Stimulated activated CD4-positive, alpha-beta T cell treated with anti-CD3 and anti-CD28 coated beads, Interleukin-4, amount 100 ng/mL, for 48 hours (primary cell): ENCODE data around the gene DPF3.

Experiments
- DNase-seq, 2 donors: peaks; one replicate each; pipeline ENCODE4 v3.0.0-alpha.2; 2020; ENCODE audit warnings: low read depth in 2 of 2

Gene DPF3

GRCh38 chr14:72893636-72894322, at the start of gene DPF3:
DPF3 (minus strand) TSS chr14:72894101; CDS start chr14:72894088, 13 bp downstream.
- DNase-seq, result peak; percentile 88 to 90

- DNase-seq, result no peak
These were observed 49.0 kb upstream of the DPF3 start for GRCh38 chr14:72942934-72943333.

GRCh38 chr14:72941286-72941985, 47.5 kb upstream of the DPF3 start:
- no peak for DNase-seq

- DNase-seq, result no peak
These were observed 45.7 kb upstream of the DPF3 start for GRCh38 chr14:72939630-72940029.

- DNase-seq, result no peak
These were observed 39.0 kb upstream of the DPF3 start for GRCh38 chr14:72932893-72933292.

GRCh38 chr14:72929316-72930080, 35.6 kb upstream of the DPF3 start:
- DNase-seq, result no peak

GRCh38 chr14:72928872-72929271, 35.0 kb upstream of the DPF3 start:
- DNase-seq, result no peak

GRCh38 chr14:72926292-72927028, 32.6 kb upstream of the DPF3 start, which contains the start of gene DCAF4:
DCAF4 (plus strand) TSS chr14:72926464; CDS start chr14:72937979, 11,515 bp downstream.
- DNase-seq, result peak; percentile 87 to 92

- DNase-seq, result no peak
These were observed 32.0 kb upstream of the DPF3 start for GRCh38 chr14:72925815-72926291.

- no peak for DNase-seq
These were observed 31.4 kb upstream of the DPF3 start for GRCh38 chr14:72925171-72925759.

- no peak for DNase-seq
These were observed 30.4 kb upstream of the DPF3 start for GRCh38 chr14:72924337-72924736.

- no peak for DNase-seq
These were observed 27.5 kb upstream of the DPF3 start for GRCh38 chr14:72921396-72921795.

GRCh38 chr14:72920008-72920407, 26.1 kb upstream of the DPF3 start:
- DNase-seq, result no peak

GRCh38 chr14:72917094-72917802, 23.3 kb upstream of the DPF3 start:
- DNase-seq, result no peak

GRCh38 chr14:72916174-72916573, 22.3 kb upstream of the DPF3 start:
- DNase-seq, result no peak

- DNase-seq, result no peak
These were observed 19.9 kb upstream of the DPF3 start for GRCh38 chr14:72913809-72914208.

GRCh38 chr14:72909163-72909562, 15.3 kb upstream of the DPF3 start:
- DNase-seq, result no peak

GRCh38 chr14:72907886-72908285, 14.0 kb upstream of the DPF3 start:
- DNase-seq, result no peak

GRCh38 chr14:72906879-72907278, 13.0 kb upstream of the DPF3 start:
- no peak for DNase-seq

GRCh38 chr14:72906316-72906715, 12.4 kb upstream of the DPF3 start:
- no peak for DNase-seq
